Activated T-helper 1 cell treated with anti-CD3 and anti-CD28 coated beads, Interleukin-2, amount 50 U/mL, for 16 hours (primary cell): Measurements from ENCODE around the gene CCDC179.

ENCODE experiments used
- DNase-seq, 2 donors: peaks; one replicate each; pipeline ENCODE4 v3.0.0-alpha.2; 2020; ENCODE audit warnings: low read depth in 1 of 2, low spot score in 1 of 2

CCDC179 gene

GRCh38 chr11:22808571-22809197, 51.6 kb downstream of the CCDC179 start:
- DNase-seq: no peak

GRCh38 chr11:22807855-22808570, 52.3 kb downstream of the CCDC179 start:
- DNase-seq: no peak

GRCh38 chr11:22807391-22807790, 52.9 kb downstream of the CCDC179 start:
- DNase-seq: no peak

- DNase-seq: no peak
These were observed 57.4 kb downstream of the CCDC179 start for GRCh38 chr11:22802861-22803260.

GRCh38 chr11:22800482-22800881, 59.8 kb downstream of the CCDC179 start:
- no peak for DNase-seq

- no peak for DNase-seq
These were observed 61.4 kb downstream of the CCDC179 start for GRCh38 chr11:22798901-22799300.

GRCh38 chr11:22797047-22797446, 63.2 kb downstream of the CCDC179 start:
- DNase-seq: no peak
